ENCODE measurements around the gene SP110. TPM values are rescaled to one million over a fixed set of nuclear protein-coding genes. Genes with fewer than 3 reads are reported as not detected.

SP110 gene
- total and polyA plus RNA-seq, 8 donors = 22.9 to 48.4 (median 39.3) TPM

- no peaks in the 10 kb centered on the region for H3K4me1 ChIP-seq
Measured at GRCh38 chr2:230184727-230185578, 34.8 kb downstream of the SP110 start.

GRCh38 chr2:230181195-230181594 is 38.6 kb downstream of the SP110 start:
- Histone ChIP-seq H3K4me3 (no peak overlapping the region), H3K4me1 (no peaks in the 10 kb centered on the region), H3K36me3 (peaks cover 0 to 97% of the 10 kb centered on the region in 2 donors), H3K9me3 (no peaks in the 10 kb centered on the region), H3K27me3 (no peaks in the 10 kb centered on the region), H3K27ac (no peak overlapping the region)
- TF ChIP-seq CTCF (IDR thresholded peaks at IDR 0.05) = no peak
- ATAC-seq = no peak
- intact Hi-C loops (cut with DNase I) = no loop called here
- DNase-seq = no peak

More at GRCh38 chr2:230184727-230185578, 34.8 kb downstream of the SP110 start:
- no peak for TF ChIP-seq CTCF (IDR thresholded peaks at IDR 0.05)
- DNase-seq (no peak), ATAC-seq (peak; percentile 49)
- no peaks in the 10 kb centered on the region for H3K9me3 ChIP-seq
- no peaks in the 10 kb centered on the region for H3K27me3 ChIP-seq
- no peak overlapping the region for H3K27ac ChIP-seq
- intact Hi-C loops (cut with DNase I) = no loop called here
- H3K4me3 ChIP-seq = no peak overlapping the region
- peaks cover 0 to 60% of the 10 kb centered on the region in 2 donors for H3K36me3 ChIP-seq

GRCh38 chr2:230179907-230180306 is 39.9 kb downstream of the SP110 start:
- peaks cover 0 to 100% of the 10 kb centered on the region in 2 donors for H3K36me3 ChIP-seq
- TF ChIP-seq CTCF (IDR thresholded peaks at IDR 0.05) = no peak
- no peaks in the 10 kb centered on the region for H3K9me3 ChIP-seq
- no peak overlapping the region for H3K27ac ChIP-seq
- no peak overlapping the region for H3K4me3 ChIP-seq
- no peak for DNase-seq
- H3K4me1 ChIP-seq = no peaks in the 10 kb centered on the region
- H3K27me3 ChIP-seq = no peaks in the 10 kb centered on the region
- intact Hi-C loops (cut with DNase I) = no loop called here
- no peak for ATAC-seq

GRCh38 chr2:230178546-230179485 is 41.0 kb downstream of the SP110 start:
- Histone ChIP-seq H3K27me3 (no peaks in the 10 kb centered on the region), H3K4me3 (no peak overlapping the region), H3K36me3 (peaks cover 0 to 100% of the 10 kb centered on the region in 2 donors), H3K4me1 (no peaks in the 10 kb centered on the region), H3K27ac (no peak overlapping the region), H3K9me3 (no peaks in the 10 kb centered on the region)
- no peak for TF ChIP-seq CTCF (IDR thresholded peaks at IDR 0.05)
- intact Hi-C loops (cut with DNase I) = no loop called here
- no peak for ATAC-seq
- DNase-seq = no peak

GRCh38 chr2:230176996-230177395 is 42.8 kb downstream of the SP110 start:
- H3K4me3 ChIP-seq = no peak overlapping the region
- DNase-seq (no peak), ATAC-seq (no peak)
- peaks cover 0 to 98% of the 10 kb centered on the region in 2 donors for H3K36me3 ChIP-seq
- H3K4me1 ChIP-seq = no peaks in the 10 kb centered on the region
- no peaks in the 10 kb centered on the region for H3K9me3 ChIP-seq
- no peaks in the 10 kb centered on the region for H3K27me3 ChIP-seq
- H3K27ac ChIP-seq = no peak overlapping the region
- TF ChIP-seq CTCF (IDR thresholded peaks at IDR 0.05) = no peak
- intact Hi-C loops (cut with DNase I) = no loop called here
